ENCODE results near the gene DMXL2. TPM values are rescaled to one million over a fixed set of nuclear protein-coding genes. Genes with fewer than 3 reads are reported as not detected.

DMXL2 gene
- total and polyA plus RNA-seq, 9 of the 15 experiments (the other 6 are each of a cell fraction or from before 2014, with no cell fraction given), result 9.3 to 57.7 (median 30.7) TPM

- TF ChIP-seq NFIX (CRISPR knock-in tag; IDR thresholded peaks at IDR 0.05; ENCODE audit: low read depth), result no peak
Measured at GRCh38 chr15:51580982-51581381, 41.6 kb downstream of the DMXL2 start (continued).

- H3K36me3 ChIP-seq (ENCODE audit: control insufficient read depth, insufficient read depth, low read length), result no peaks in the 10 kb centered on the region
- ChIA-PET POLR2A (interaction anchor here (0.6 to 1.3 kb wide), 3 partner anchors 11 to 21 kb away, joined by 3 read pairs; no protein-coding TSS in a partner anchor), CTCF (ENCODE audit: low intra/inter-chr PET ratio) (no interaction called here)
- 8% methylated on average over 2 of the region's 2 CpGs for WGBS (ENCODE audit: insufficient coverage, low coverage, missing lambda C conversion rate)
- H3K9me3 ChIP-seq (replicated peaks; ENCODE audit: control insufficient read depth, insufficient read depth, low read depth, low read length), result 0 out of 2 replicates have a peak, but pooled peaks cover 1% of the 10 kb centered on the region
- intact Hi-C loops (cut with micrococcal nuclease), result no loop called here
- peaks cover 52% of the 10 kb centered on the region for H3K79me2 ChIP-seq (ENCODE audit: control insufficient read depth, insufficient read depth, low read length)
- H4K20me1 ChIP-seq (replicated peaks; ENCODE audit: control insufficient read depth, insufficient read depth, low read length), result no peaks in the 10 kb centered on the region
- peak overlapping the region; percentile 67 for H3K27ac ChIP-seq (ENCODE audit: extremely low read depth, low read depth, low read length)
- ATAC-seq (peak; percentile 85), DNase-seq (ENCODE audit: extremely low read depth in 1 of 4, low spot score in 3 of 4) (peak in 2 of 4 experiments; percentile 48 to 52), FAIRE-seq (peak; percentile 51)
- H3K9ac ChIP-seq (ENCODE audit: insufficient read depth in 1 of 2, low read depth in 2 of 2, low read length in 2 of 2), result 0 out of 4 replicates have a peak overlapping the region, but pooled peaks of 1 of the 2 experiments have one; percentile 5
- H3K4me2 ChIP-seq (ENCODE audit: insufficient read depth, low read length), result no peak overlapping the region; the same call in 1 of the 2 replicates
- H3K4me1 ChIP-seq (replicated peaks in 1 of 2; ENCODE audit: control insufficient read depth in 2 of 2, insufficient read depth in 2 of 2, low read length in 2 of 2), result peaks cover 4 to 47% of the 10 kb centered on the region in 2 experiments; a peak in 4 of 5 replicates
- no peak overlapping the region for H3K4me3 ChIP-seq
- 0 out of 2 replicates have a peak overlapping the region, but pooled peaks have one; percentile 1 for H2AFZ ChIP-seq (ENCODE audit: low read depth, low read length)
- BruUV-seq (replicated peaks), result no TSS peak
- H3K9me1 ChIP-seq (ENCODE audit: control insufficient read depth, insufficient read depth, low read length), result no peaks in the 10 kb centered on the region
- in situ Hi-C loops (cut with MboI), result no loop called here
- no peaks in the 10 kb centered on the region for H3K27me3 ChIP-seq (ENCODE audit: control insufficient read depth in 2 of 2, insufficient read depth in 2 of 2, low read length in 2 of 2)
- TF ChIP-seq DEAF1 (CRISPR knock-in tag; IDR thresholded peaks at IDR 0.05) (no peak), MXD1 (CRISPR knock-in tag; IDR thresholded peaks at IDR 0.05; ENCODE audit: borderline replicate concordance, poor library complexity, severe bottlenecking) (no peak), CREB1 (IDR thresholded peaks at IDR 0.05) (no peak), CREB1 (CRISPR knock-in tag; IDR thresholded peaks at IDR 0.05) (no peak), HLTF (IDR thresholded peaks at IDR 0.05) (no peak), RHOXF2B (CRISPR knock-in tag; conservative IDR thresholded peaks at IDR 0.05) (no peak), KLF16 (IDR thresholded peaks at IDR 0.05) (no peak), GATA2 (CRISPR knock-in tag; IDR thresholded peaks at IDR 0.05) (peak; percentile 82), SFPQ (IDR thresholded peaks at IDR 0.05; ENCODE audit: low read depth, low read length) (no peak), ZBTB49 (CRISPR knock-in tag; IDR thresholded peaks at IDR 0.05; ENCODE audit: borderline replicate concordance) (no peak), RFX5 (IDR thresholded peaks at IDR 0.05; ENCODE audit: low read depth, low read length) (no peak), SMARCA4 (IDR thresholded peaks at IDR 0.05) (0 out of 2 replicates have a peak, but pooled peaks have one; percentile 47)
Measured at GRCh38 chr15:51580385-51580784, 42.2 kb downstream of the DMXL2 start.
